EL (cell line): Measurements from ENCODE around the gene EFEMP1.
"Not testable (repeated sequence)": the region's sequence is repeated elsewhere in the genome, so short reads cannot be mapped to it uniquely, and the experiment has no call there.

Source experiments
- DNase-seq: peaks from one replicate; pipeline ENCODE4 v3.0.0-alpha.2; 2016

The EFEMP1 gene

GRCh38 chr2:55862673-55863390, 60.8 kb downstream of the EFEMP1 start:
- DNase-seq: peak; percentile 99

DNA sequence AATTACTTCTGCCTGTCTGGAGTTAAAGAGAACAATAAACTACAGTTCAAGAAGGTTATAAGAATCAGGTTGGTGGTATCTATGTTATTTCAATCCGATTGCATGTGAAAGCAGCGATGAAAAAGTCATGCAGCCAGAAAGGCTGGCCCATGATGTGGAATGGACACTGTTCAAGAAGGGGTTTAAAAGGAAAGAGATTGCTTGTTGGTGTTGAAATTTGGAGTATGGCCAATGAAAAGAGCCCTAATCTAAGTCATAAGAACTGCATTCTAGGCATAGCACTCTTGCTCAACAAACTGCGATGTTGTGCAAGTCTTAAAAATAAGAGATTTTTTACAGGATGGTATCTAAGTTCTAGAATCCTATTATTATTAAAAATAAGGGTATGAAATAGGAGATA, 61.3 kb downstream of the EFEMP1 start:
- peak; percentile 92 for DNase-seq

- DNase-seq: peak; percentile 29
Observed at GRCh38 chr2:55861733-55862132, 61.8 kb downstream of the EFEMP1 start.

- DNase-seq: no peak
Observed at GRCh38 chr2:55860832-55861231, 62.8 kb downstream of the EFEMP1 start.

GRCh38 chr2:55859875-55860274, 63.7 kb downstream of the EFEMP1 start:
- DNase-seq: no peak

DNA sequence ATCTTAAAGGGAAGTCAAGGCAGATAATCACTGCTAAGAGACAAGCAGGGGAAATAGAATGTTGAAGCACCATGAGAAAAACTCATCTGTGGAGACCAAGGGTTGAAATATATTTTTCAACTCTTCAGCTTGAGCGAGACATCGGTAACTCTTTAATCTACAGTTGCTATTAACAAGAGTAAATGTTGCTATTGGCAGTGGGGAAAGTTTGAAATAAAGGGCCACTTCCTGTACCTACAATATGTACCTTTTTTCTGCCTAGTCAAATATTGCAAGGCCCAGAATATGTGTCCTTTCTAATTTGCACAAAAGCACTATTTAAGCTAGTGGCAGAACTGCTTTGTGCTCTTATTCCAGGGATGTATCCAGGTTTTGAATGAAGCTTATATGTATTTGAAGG, 65.8 kb downstream of the EFEMP1 start:
- no peak for DNase-seq

DNA sequence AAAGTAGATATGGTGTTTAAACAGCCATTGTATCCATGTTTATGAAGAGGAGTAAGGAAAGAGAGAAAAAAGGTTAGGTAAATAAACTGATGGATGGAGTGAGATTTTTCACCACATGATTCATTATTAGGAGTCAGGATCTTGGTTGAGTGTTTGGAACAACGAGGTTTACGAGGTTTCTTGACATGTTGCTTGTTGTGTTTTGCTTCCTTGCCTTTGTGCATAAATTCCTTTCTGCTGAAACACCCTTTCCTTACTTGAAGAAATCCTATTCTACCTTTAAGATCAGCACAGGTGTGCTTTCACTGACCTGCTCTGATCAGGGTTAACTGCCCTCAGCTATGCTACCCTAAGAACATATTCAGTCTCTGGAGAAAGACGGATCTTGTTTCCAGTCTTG, 66.6 kb downstream of the EFEMP1 start:
- peak; percentile 62 for DNase-seq

- no peak for DNase-seq
Observed at GRCh38 chr2:55848096-55848495, 75.5 kb downstream of the EFEMP1 start.

GRCh38 chr2:55846426-55846825, 77.2 kb downstream of the EFEMP1 start:
- no peak for DNase-seq

DNA sequence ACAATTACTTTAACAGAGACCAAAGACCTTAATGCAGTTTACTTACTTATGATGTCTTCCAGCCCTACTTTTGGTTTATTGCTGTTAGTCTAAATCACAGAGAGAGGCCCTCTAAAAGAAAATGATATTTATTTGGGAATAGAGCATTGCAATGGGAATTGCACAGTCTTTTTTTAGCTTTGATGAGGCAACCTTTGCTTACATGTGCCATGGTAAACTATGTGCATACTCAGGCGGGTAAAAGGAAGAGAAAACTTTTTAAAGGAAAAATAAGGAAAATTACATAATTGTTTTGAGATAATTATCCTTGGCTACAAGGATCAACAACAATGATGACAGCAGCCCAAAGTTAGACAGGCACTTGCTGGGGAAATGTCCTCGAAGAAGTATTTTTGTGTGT, 78.6 kb downstream of the EFEMP1 start:
- no peak for DNase-seq

GRCh38 chr2:55843994-55844345, 79.6 kb downstream of the EFEMP1 start:
- DNase-seq: no peak

DNA sequence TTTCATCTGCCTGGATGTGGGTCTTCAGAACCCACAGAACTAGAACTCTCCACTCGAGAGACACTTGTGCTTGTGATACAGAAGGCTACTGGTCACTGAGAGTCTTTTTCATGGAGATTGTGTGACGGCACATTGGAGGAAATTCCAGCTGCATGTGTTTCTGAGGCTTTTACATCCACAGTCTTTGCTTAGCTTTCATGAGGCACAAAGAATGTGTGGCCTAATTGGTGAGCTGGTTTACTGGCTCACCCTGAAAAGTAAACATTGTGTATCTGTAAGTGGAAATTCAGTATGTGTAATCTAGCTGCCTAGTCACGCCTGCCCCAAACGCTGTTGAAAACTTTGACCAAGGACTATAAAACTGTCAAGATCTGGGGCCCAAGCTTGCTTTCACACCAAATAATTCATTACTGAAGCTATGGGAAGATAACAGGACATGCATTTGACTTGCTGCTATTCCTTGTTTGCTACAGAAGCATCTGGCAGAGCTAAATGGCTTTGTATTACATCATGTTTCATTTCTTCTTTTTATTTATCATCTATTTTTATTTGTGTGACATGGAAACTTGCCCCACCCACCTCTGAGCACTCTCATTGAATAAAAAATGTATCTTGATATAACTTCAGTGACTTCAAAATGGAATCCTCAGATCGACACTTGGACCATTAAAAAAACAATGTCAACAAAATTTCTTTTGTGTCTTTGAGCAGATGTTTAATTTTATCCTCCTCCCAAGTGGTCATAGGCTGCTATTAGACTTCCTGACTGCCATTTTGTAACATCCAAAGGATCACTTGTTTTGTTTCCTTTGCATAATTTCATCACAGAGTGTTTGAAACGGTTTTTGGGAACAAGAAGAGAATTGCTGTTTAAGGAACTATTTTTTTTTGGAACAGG, 80.2 kb downstream of the EFEMP1 start:
- peak; percentile 97 for DNase-seq

DNA sequence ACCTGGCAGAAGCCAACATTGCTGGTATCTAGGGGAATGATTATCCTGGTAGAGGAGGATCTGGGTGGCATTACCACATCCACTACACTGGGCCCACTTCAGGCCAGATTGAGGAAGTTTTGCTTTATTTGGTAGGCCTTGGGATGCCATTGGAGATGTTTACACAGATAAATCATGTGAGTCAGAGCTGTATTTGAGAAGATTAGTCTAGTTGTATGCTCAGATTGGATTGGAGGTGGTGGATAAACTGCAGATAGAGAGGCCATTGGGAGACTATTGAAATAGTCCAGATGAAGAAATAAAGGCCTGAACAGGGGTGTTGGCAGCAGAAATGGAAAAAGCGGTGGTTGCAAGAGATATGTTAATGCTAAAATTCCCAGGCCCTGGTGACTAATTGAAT, 81.5 kb downstream of the EFEMP1 start:
- peak; percentile 72 for DNase-seq

- no peak for DNase-seq
Observed at GRCh38 chr2:55840460-55840859, 83.1 kb downstream of the EFEMP1 start.

- DNase-seq: peak; percentile 22
Observed at GRCh38 chr2:55839182-55839819, 84.3 kb downstream of the EFEMP1 start.

DNA sequence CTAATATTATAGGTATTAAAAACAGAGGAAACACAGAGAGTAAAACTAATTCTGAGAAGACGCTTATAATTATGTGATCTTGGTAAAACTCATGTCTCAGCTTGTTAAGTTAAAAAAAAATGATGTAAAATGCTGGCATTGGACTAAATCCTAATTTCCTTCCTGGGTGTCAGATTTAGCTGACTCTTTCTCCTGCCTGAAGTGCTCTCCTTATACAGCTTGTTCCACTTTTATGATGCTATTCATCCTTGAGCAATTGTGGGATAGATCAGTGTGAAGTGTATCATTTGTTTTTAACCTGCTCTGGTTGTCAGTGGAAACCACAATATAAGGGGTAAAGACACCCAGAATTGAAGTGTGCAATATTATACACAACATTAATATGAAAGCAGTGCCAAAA, 84.9 kb downstream of the EFEMP1 start:
- no peak for DNase-seq

DNA sequence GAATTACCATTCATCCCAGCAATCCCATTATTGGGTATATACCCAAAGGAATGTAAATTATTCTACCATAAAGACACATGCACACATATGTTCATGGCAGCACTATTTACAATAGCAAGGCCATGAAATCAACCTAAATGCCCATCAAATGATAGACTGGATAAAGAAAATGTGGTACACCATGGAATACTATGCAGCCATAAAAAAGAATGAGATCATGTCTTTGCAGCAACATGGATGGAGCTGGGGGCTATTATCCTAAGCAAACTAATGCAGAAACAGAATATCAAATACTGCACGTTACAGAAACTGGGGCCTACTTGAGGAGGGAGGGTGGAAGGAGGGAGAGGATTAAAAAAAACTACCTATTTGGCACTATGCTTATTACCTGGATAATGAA, 85.5 kb downstream of the EFEMP1 start:
- not testable (repeated sequence) for DNase-seq

DNA sequence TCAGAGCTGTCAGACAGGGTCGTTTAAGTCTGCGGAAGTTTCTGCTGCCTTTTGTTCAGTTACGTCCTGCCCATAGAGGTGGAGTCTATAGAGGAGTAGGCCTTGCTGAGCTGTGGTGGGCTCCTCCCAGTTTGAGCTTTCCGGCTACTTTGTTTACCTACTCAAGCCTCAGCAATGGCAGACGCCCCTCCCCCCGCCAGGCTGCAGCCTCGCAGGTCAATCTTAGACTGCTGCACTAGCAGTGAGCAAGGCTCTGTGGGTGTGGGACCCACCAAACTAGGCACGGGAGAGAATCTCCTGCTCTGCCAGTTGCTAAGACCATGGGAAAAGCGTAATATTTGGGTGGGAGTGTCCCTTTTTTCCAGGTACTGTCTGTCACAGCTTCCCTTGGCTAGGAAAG, 86.5 kb downstream of the EFEMP1 start:
- no peak for DNase-seq

- DNase-seq: peak; percentile 71
Observed at GRCh38 chr2:55831671-55832410, 91.7 kb downstream of the EFEMP1 start.

DNA sequence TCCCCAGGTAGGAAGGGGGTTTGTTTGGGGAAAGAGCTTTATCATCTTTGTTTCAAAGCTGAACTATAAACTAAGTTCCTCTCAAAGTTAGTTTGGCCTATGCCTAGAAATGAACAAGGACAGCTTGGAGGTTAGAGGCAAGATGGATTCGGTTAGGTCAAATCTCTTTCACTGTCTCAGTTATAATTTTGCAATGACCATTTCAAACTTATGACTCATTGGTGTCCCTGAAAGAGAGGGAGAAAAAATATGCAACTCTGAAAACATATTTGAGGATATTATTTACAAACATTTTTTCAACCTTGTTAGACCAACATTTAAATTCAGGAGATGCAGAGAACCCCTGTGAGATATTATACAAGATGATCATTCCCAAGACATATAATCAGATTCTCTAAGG, 95.7 kb downstream of the EFEMP1 start:
- peak; percentile 34 for DNase-seq

DNA sequence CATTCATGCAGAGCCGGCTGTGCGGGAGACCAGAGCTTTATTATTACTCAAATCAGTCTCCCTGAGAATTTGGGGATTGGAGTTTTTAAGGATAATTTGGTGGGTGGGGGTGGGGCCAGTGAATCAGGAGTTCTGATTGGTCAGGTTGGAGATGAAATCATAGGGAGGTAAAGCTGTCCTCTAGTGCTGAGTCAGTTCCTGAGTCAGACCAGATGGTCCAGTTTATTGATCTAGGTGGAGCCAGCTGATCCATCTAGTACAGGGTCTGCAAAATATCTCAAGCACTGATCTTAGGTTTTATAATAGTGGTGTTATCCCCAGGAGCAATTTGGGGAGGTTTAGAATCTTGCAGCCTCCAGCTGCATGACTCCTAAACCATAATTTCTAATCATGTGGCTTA, 96.2 kb downstream of the EFEMP1 start:
- peak; percentile 50 for DNase-seq

GRCh38 chr2:55826246-55826645, 97.3 kb downstream of the EFEMP1 start:
- no peak for DNase-seq

DNA sequence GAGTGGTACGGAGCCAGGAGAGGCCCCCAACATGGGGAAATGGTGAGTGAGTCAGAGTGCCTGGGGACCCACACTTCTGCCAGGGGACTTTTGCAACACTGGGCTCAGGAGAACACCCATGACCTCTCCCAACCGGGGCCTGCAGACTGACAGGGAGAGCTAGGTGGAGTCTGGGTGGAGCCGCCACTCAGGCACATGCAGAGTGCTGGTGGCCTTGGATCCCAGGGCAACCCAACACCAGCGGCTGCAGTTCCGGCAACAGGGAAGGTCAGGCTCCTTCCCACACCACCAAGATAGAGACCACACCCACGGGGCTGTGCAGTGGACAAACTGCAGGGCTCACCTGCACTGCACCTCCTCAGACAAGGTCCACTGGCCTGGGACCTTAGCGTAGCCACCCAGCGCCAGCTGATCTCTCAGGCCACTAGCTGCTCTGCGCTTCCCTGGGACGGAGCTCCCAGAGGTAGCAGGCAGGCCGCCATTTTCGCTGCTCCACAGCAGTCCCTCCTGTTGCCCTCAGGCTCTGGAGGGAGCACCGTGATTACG, 99.0 kb downstream of the EFEMP1 start:
- DNase-seq: no peak
